Measurements from ENCODE around the gene FAM13C. TPM values are rescaled to one million over a fixed set of nuclear protein-coding genes. Genes with fewer than 3 reads are reported as not detected.

The FAM13C gene
- total RNA-seq, 6 experiments from 2014 or later, result 0.49 to 7.4 (median 1.5) TPM

DNA sequence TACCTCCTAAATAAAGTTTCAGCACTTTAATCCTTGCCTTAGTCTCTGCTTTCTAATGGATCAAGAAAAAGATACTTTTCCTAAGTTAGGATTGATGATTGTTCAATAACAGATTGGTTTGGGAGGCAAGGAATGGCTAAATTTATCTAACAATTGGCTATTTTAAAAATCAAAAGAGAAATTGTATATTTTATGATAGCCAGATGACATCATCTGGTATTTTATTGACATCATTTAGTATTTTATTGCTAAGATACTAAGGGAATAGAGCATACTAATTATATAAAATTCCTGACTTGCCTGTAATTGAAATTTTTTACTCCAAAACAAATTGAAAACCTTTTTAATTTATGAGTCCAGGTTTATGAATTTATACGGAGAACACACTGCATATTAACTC lies 19.3 kb upstream of the FAM13C start:
- H3K9me3 ChIP-seq, result no peaks in the 10 kb centered on the region
- ATAC-seq, result no peak
- no peak overlapping the region for H3K4me3 ChIP-seq
- intact Hi-C loops (cut with DNase I), result no loop called here
- TF ChIP-seq CTCF (IDR thresholded peaks at IDR 0.05) (no peak), POLR2A (IDR thresholded peaks at IDR 0.05) (no peak)
- no peaks in the 10 kb centered on the region for H3K27me3 ChIP-seq
- no peaks in the 10 kb centered on the region for H3K36me3 ChIP-seq
- no peak overlapping the region for H3K27ac ChIP-seq
- WGBS (ENCODE audit: insufficient coverage, low coverage, low lambda C conversion rate, missing lambda C conversion rate), result 48% methylated on average over 1 of the region's 1 CpG
- peaks cover 0 to 7% (median 1%) of the 10 kb centered on the region in 4 donors for H3K4me1 ChIP-seq
- no peak for DNase-seq

GRCh38 chr10:59376846-59377245 lies 14.5 kb upstream of the FAM13C start:
- Histone ChIP-seq H3K36me3 (no peaks in the 10 kb centered on the region), H3K4me3 (no peak overlapping the region), H3K27me3 (no peaks in the 10 kb centered on the region), H3K4me1 (no peaks in the 10 kb centered on the region), H3K27ac (no peak overlapping the region), H3K9me3 (no peaks in the 10 kb centered on the region)
- intact Hi-C loops (cut with DNase I), result no loop called here
- TF ChIP-seq POLR2A (IDR thresholded peaks at IDR 0.05) (no peak), CTCF (IDR thresholded peaks at IDR 0.05) (no peak)
- 18% methylated on average over 2 of the region's 3 CpGs for WGBS (ENCODE audit: insufficient coverage, low coverage, low lambda C conversion rate, missing lambda C conversion rate)
- ATAC-seq (no peak), DNase-seq (no peak)

- Histone ChIP-seq H3K4me1 (no peaks in the 10 kb centered on the region), H3K9me3 (no peaks in the 10 kb centered on the region), H3K4me3 (no peak overlapping the region), H3K27me3 (no peaks in the 10 kb centered on the region), H3K27ac (no peak overlapping the region), H3K36me3 (no peaks in the 10 kb centered on the region)
- 65% methylated on average over 3 of the region's 3 CpGs for WGBS (ENCODE audit: insufficient coverage, low coverage, low lambda C conversion rate, missing lambda C conversion rate)
- ATAC-seq (no peak), DNase-seq (no peak)
- intact Hi-C loops (cut with DNase I), result no loop called here
- TF ChIP-seq POLR2A (IDR thresholded peaks at IDR 0.05) (no peak), CTCF (IDR thresholded peaks at IDR 0.05) (no peak)
Measured at GRCh38 chr10:59375990-59376389, 13.6 kb upstream of the FAM13C start.

GRCh38 chr10:59374916-59375315 lies 12.6 kb upstream of the FAM13C start:
- no peak overlapping the region for H3K4me3 ChIP-seq
- TF ChIP-seq CTCF (IDR thresholded peaks at IDR 0.05) (no peak), POLR2A (IDR thresholded peaks at IDR 0.05) (no peak)

DNA sequence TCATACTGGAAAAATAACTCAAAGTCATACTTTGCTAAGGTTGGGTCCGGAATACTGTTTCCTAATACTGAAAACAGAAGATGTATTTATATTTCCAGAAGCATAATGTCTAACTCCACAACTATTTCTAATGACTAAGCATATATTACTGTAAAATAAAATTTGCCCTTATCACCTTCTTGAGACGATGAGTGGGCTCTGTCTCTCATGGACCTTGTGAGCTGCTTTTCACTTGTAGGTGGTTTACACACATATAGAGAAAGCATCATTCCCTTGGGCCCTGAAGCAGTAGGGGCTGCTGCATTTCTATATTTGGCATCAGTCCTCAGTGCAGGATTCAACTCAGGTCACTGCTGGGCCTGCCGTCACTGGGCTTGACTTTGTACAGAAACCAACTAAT lies 10.7 kb upstream of the FAM13C start:
- no peak for DNase-seq
- no peaks in the 10 kb centered on the region for H3K4me1 ChIP-seq
- H3K9me3 ChIP-seq, result no peaks in the 10 kb centered on the region
- intact Hi-C loops (cut with DNase I), result no loop called here
- TF ChIP-seq CTCF (IDR thresholded peaks at IDR 0.05), result no peak
- no peak for TF ChIP-seq POLR2A (IDR thresholded peaks at IDR 0.05)
- H3K36me3 ChIP-seq, result no peaks in the 10 kb centered on the region
- H3K4me3 ChIP-seq, result no peak overlapping the region
- WGBS (ENCODE audit: insufficient coverage, low coverage, low lambda C conversion rate, missing lambda C conversion rate), result 73% methylated on average over 3 of the region's 3 CpGs
- ATAC-seq, result no peak
- no peak overlapping the region for H3K27ac ChIP-seq
- no peaks in the 10 kb centered on the region for H3K27me3 ChIP-seq

More at GRCh38 chr10:59374916-59375315, 12.6 kb upstream of the FAM13C start:
- DNase-seq (no peak), ATAC-seq (no peak)
- Histone ChIP-seq H3K27me3 (no peaks in the 10 kb centered on the region), H3K27ac (no peak overlapping the region), H3K36me3 (no peaks in the 10 kb centered on the region), H3K4me1 (no peaks in the 10 kb centered on the region), H3K9me3 (no peaks in the 10 kb centered on the region)
- intact Hi-C loops (cut with DNase I), result no loop called here
